Activated CD8-positive, alpha-beta memory T cell treated with anti-CD3 and anti-CD28 coated beads, Interleukin-2, amount 50 U/mL, for 24 hours (primary cell): ENCODE measurements around the gene ANKUB1.

Source experiments
- DNase-seq: peaks from one replicate; pipeline ENCODE4 v3.0.0-alpha.2; 2020; ENCODE audit errors: extremely low read depth

Gene ANKUB1

GRCh38 chr3:149763565-149764195 is 28.7 kb downstream of the ANKUB1 start:
- DNase-seq, result no peak

DNA sequence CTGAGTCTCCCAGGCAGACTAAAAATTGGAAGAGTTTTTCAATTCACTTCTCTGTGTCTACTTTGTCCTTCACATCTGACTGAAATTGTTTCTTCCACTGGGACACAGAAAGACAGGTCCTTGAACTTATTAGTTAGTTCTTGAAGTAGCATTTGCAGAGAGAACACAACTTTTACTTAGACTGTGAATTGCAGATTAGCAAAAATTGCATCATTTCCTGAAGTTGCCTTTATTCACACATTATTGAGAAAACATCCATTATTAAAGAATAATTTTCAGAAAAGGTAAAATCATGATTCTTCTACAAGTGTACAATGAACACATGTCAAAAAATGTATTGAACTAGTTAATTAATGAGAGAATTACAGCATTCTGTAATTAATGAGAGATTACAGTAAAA is 38.6 kb downstream of the ANKUB1 start:
- no peak for DNase-seq

DNA sequence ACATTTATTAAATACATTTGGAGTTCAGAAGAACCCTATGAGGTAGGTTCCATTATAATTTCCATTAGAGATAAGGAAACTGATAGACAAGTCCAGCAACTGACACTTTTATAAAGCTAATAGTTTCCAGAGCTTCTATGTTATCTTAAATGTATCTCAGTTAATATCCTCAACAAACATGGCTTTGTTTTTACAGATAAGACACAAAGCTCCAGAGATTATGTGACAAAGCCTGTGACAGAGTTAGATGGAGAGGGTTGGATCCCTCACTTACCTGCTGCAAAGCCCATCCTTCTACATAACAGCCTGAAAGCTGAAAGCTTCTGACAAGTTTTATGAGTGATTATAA is 39.6 kb downstream of the ANKUB1 start:
- no peak for DNase-seq

DNA sequence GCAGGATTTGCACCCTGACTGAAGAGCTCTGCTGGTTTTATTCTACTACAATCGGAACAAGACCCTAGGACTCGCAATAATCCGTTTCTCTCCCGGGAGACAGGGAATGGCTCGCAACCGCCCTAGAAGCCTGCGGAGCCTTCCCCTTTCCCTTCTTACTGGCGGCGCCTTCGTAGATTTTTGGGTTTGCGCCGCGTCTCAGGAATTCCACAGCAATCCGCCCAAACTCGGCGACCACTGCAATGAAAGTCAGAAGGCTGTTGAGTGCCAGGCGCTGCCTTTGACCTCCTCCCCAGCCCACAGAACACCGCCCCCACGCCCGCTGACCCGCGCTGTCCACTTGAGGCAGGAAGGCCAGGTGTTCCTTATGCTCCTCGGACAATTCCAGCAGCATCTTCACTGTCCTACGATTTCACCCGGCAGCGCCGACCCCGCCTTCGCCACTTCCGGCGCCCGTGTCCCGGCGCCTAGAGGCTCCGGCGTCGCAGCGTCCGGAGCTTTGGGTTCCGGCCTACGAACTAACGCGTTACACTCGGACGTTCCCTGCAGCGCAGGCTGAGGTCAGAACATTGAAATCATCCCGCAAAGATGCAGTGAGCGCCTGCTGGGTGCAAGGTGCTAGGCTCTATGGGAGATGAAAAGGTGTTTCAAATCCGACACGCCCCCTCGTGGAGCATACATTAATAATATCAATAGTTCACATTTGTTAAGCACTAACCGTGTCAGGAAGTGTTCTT is 40.1 kb downstream of the ANKUB1 start, which contains the start of gene COMMD2:
Gene COMMD2 (minus strand): TSS at position 439 of the 737 bp plus-strand sequence. CDS start 45 bp downstream, at position 394.
- peak; percentile 51 for DNase-seq

DNA sequence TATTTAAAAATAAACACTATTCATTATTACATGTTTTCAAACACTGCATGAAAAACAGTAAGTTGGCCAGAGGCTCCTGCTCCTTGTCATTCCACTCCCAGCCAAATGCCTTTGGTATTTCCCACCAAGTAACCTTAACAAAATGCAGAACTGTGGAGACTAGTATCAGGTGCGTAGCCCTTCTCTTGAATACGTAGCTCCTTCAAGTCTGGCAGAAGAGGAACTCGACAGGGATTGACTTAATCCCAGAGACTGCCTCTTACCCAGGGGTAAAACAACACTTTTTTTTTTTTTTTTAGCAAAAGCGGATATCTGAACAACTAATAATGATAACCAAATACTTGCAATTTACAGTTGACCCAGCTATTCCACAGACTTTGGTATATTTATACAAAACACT is 40.8 kb downstream of the ANKUB1 start:
- DNase-seq, result no peak

DNA sequence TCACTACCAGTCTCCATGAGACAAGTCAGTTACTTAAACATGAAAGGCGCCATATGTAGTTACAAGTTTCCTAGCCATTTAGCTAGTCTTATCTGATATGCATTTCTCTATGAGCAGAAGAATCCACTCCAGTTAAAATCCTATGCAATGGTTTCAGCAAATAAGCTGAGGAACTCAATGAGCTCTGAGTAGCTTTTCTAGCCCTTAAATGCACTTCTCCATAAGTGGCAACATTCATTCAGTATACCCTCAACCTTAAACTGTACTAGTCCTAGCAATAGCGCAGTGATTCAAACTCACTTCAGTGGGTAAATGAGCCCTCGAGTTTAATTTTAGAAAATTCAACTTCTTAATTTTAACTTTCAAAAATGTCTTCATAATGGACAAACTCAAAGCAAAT is 47.7 kb downstream of the ANKUB1 start:
- DNase-seq, result no peak

DNA sequence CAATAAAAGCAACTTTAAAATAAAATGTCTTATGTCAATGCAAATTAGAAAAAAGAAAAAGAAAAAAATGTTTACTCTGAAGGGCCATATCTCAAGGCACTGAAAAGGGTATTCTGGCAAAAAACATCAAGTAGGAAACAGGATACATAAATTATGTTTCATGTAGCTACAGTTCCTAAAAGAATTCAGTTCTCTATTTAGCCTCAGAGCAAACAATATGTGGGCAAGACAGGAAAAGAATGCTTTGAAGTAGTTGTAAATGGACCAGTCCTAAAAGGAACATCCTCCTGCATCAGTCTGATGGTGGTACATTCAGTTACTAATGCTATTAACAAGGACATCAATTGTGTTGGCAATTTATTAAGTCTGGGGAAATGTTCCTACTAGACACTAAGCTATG is 48.2 kb downstream of the ANKUB1 start:
- no peak for DNase-seq

- no peak for DNase-seq
These were observed 53.0 kb downstream of the ANKUB1 start for GRCh38 chr3:149739396-149739795.

DNA sequence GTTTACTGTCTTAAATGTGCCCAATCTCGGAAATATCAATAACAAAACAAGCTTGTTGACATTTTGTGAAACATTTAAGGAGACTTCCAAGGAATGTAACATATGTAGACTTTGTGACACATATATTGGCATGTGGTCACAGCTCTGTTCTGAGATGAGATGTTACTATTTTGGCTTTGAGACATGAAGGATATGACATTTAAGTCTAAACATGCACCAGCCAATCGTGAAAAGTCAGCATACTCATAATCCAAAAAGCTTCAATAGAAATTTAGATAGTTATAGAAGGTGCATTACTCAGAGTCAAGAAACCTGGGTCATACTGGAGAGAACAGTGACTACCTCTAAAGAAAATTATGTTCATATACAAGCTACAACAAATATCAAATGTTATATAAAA is 53.5 kb downstream of the ANKUB1 start:
- DNase-seq, result no peak

GRCh38 chr3:149736953-149737205 is 55.5 kb downstream of the ANKUB1 start:
- DNase-seq, result no peak

DNA sequence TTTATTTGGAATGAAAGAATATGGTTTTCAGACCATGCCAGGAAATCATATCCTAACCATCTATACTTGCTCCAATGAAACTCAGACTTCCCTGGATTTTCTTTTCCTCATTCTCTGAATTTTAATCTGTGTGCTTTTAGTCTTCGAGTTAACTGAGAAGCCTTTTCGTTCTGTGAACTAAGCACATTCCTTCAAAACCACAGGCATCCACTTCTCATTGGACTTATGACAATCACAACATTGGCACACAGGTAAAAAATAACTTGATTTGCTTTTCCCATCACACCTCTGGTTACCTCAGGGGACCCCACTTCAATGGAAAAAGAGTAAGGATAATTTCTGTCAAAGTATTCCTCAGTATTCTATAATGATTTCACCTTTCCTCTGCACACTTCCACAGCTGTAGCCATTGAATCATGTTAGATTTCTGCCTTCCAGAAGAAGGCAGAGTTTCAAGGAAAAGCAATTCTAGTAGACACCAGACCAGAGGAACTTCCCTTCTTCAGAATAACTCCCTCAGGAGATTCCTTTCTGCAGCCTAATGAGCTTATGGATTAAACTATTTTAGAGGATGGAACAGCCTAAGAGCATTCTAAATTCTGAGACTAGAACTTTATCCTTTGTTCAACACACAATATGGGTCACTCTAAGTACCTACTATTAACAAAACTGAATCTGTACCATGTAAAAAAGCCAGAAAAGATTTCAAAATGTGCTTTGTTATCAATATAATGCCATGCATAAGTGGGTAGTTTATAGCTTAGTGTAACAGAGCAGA is 56.0 kb downstream of the ANKUB1 start:
- DNase-seq, result no peak

DNA sequence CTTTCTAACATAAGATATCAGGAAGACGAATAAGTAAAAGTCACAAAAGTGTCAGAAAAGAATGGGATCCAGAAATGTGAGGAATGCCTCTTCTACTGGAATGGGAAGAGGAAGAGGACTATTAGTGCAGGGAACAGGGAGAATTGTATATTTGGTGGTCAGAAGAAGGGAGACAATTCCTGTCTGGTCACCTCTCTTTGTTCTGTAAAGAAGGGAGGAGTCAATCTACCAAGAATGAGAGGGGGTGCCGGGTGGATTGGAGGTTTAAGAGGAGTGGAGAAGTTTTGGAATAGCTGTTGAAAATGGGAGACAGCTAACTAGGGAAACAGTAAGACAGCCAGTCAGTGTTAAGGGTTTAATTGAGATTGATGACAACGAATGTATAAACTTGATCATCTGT is 60.1 kb downstream of the ANKUB1 start:
- no peak for DNase-seq

DNA sequence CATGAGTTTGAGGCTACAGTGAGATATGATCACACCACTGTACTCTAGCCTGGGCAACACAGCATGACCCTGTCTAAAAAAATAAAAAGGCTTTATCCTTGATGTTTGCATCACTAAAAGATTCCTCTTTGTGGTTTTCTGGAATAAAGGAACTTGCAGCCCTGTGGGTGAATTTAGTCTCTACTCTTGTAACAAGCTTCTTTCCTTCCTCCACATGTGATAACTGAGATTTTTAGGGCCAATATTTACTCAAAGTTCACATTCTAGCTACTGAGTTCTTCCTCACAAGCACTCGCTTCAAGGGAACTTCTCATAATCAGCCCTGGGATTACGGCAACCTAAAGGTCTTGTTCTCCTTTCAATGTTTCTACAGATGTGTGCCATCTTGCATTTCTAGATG is 64.7 kb downstream of the ANKUB1 start:
- no peak for DNase-seq

DNA sequence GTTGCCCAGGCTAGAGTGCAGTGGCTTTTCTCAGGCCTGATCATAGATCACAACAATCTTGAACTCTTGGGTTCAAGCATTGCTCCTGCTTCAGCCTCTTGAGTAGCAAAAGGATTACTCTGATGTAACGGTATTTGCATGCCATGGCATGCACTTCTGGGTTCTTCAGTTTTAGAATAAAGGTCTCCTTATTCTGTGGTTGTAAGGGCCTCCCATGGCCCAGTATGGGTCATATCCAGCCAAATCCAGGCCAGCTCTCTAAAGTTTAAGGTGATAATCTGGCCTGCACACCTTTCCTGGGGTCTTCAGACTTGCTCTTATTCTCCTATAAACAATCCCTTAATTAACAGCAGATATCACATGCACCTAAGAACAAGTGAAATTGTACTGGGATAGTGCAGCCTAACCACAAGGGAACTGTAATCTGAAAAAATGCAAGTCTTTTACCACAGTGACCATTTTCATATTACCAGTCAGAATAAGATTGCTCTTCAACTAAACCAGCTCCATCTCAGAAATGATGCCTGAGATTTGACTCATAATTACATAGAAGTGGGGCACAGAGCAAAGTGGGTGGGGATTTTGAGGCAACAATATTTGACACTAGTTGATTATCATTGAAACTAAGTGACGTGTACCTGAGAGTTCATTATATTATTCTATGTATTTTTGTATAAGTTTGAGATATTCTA is 65.5 kb downstream of the ANKUB1 start:
- DNase-seq, result no peak

DNA sequence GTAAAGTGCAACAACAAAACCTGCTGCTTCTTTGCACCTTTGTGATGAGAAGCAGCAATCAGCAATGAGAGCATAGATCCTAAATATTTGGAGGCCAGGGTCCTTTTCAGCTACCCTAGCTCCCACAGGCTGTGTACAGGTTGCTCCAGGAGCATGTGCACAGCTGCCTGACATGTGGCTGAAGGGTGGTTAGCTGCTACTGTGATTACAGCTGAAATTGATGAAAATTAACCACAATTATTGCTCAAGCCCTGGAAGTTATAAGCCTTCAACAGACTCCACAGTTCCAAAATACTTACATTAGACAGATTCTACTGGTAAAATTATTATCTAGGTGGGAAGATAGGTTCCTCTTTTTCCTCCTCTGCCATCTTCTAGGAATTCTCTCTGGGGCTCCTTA is 68.6 kb downstream of the ANKUB1 start:
- DNase-seq, result no peak

DNA sequence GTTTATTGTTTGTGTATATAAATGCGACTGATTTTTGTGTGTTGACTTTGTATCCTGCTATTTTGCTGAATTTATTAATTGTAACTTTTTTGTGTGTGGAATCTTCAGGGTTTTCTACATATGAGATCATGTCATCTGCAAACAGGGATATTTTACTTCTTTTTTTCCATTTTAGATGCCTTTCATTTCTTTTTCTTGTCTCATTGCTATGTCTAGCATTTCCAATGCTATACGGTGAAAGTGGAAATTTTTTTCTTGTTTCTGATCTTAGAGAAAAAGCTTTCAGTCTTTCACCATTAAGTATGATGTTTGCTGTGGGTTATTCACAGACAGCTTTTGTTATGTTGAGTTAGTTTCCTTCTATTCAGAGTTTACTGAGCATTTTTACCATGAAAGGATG is 71.4 kb downstream of the ANKUB1 start:
- DNase-seq, result no peak

DNA sequence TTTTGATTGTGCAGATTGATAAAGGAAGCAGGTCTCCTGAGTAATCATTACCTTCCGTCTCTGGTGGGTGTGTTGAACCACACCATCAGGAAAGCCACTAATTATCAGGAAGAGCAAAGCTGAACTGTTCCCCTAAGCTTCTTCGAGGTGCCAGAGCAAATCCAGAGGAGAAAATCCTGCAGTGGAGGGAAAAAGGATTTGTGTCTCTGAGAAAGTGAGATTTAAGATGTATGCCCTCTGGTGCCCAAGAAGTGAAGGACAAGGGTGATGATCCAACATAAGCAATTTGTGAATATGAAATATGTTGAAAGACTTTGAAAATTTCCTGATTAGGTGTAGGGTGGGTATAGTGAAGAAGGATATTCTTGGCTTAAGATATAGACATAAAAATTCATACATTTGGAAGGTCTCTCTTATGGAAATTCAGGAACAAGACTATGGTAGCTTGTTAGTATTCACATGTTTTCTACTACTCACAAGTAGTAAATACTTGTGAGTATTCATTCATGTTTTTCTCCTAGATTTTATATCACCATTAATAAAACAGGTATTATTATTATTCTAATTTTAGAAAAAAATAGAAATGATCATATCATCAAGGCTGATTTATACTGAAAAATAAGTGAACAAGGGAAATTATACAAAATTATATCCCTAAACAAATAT is 74.8 kb downstream of the ANKUB1 start:
- no peak for DNase-seq

GRCh38 chr3:149716984-149717383 is 75.4 kb downstream of the ANKUB1 start:
- DNase-seq, result no peak

GRCh38 chr3:149715247-149715646 is 77.1 kb downstream of the ANKUB1 start:
- no peak for DNase-seq

DNA sequence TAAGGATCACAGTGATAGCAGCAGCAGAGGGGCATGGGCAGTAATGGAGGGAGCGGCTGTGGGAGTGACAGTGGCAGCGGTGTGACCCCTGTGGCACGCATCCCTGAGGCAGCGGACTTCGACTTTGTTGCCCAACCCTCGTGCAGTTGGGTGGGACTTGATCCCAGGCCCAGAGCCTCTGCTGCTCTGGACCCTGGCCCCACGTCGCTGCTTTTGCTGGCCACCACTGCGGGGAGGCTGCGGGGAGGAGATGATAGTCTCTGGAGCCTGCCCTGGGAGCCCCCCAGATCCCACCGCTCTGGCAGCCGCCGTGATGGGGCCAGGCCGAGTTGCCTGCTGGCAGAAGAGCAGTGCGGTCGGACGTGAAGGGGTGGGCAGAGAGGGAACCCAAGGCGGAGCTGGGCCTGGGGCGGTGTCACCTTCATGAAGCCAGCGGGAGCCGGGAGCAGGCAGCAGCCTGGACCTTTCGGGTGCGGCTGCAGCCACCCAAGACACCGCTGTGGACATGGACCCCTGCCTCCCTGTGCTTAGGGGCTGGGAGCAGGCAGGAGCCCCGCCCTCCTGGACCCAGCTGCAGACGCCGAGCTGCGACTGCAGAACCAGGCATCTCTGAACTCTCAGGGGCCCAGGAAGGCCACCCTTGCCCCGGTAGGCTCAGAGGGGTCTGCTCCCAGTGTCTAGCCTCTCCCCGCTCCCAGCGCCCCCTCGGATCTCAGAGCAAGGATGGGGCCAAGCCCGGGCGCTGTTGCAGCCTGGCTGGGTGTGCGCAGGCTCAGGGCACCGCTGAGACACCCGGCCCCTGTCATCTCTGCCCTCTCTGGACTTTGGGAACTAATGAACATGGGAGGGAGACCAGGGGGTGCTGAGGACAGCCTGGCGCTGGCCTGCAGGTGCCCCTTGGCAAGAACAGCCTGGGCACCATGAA is 78.4 kb downstream of the ANKUB1 start:
- no peak for DNase-seq
